ENCODE measurements around the gene ZNF546. TPM values are rescaled to one million over a fixed set of nuclear protein-coding genes. Genes with fewer than 3 reads are reported as not detected.

Gene ZNF546
- total RNA-seq, 4 donors from 2014 or later, result 4.2 to 13.3 (median 9.0) TPM

DNA sequence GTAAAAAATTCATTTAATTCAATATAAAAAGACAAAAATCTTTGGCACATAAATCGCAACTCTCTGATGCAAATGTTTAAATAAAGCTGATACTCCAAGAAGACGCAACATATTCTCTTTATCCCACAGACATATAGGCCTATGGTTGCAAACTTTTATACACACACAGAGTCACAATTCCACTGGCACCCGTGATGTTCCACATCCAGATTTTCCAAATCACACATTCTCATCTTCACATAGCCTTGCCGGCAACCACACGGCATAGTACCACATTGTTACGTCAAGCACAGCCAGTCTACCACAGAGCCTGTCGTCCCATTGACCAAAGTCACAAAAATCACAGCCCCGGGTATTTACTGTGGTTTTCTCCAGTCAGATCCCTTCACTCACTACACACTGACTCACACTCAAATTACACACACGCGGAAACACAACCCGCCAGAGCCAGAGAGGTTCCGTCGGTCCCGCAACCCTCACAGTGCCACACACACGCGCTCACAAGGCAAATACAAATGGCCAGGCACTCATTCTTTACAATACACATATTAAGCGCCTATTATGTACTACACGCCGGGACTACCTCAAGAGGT, 546 bp upstream of the ZNF546 start:
- Histone ChIP-seq H3K36me3 (peaks cover 0 to 25% (median 0%) of the 10 kb centered on the region in 3 donors), H3K27ac (peak overlapping the region; percentile 75 to 92 (median 90)), H3K4me1 (peaks cover 0 to 19% (median 0%) of the 10 kb centered on the region in 4 donors), H3K27me3 (no peaks in the 10 kb centered on the region), H3K4me3 (peak overlapping the region; percentile 42 to 90 (median 64)), H3K9me3 (peaks cover 0 to 11% (median 0%) of the 10 kb centered on the region in 4 donors)
- no peak for DNase-seq (ENCODE audit: low spot score in 2 of 2)
- TF ChIP-seq, protein P1, sequence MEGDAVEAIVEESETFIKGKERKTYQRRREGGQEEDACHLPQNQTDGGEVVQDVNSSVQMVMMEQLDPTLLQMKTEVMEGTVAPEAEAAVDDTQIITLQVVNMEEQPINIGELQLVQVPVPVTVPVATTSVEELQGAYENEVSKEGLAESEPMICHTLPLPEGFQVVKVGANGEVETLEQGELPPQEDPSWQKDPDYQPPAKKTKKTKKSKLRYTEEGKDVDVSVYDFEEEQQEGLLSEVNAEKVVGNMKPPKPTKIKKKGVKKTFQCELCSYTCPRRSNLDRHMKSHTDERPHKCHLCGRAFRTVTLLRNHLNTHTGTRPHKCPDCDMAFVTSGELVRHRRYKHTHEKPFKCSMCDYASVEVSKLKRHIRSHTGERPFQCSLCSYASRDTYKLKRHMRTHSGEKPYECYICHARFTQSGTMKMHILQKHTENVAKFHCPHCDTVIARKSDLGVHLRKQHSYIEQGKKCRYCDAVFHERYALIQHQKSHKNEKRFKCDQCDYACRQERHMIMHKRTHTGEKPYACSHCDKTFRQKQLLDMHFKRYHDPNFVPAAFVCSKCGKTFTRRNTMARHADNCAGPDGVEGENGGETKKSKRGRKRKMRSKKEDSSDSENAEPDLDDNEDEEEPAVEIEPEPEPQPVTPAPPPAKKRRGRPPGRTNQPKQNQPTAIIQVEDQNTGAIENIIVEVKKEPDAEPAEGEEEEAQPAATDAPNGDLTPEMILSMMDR (IDR thresholded peaks at IDR 0.05), result no peak
- WGBS, 2 donors, result 9% methylated on average over 19 of the region's 19 CpGs

DNA sequence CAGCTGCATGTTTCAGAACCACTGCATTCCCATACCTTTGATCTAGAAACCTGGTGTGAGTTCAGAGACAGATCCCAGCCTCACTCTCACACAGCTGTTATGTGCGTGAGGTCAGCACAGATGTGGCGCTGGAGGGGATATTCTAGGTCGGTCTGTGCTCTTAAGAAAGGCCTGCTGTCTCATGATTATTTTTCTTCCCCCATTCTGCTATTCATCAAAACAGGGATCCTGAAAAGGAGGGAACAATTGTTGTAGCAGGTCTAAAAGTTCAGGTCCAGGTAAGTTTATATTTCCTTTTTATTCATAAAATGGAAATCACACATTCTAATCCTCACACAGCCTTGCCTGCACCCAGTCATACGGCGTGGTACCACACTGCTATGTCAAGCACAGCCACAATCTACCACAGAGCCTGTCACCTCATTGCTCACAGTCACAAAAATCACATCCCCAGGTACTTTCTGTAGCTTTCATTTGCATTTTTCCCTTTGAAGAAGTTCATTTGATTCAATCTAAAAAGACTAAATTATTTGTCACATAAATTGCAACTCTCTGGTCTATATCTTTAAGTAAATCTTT, 867 bp downstream of the ZNF546 start:
- WGBS, 2 donors, result 70 to 73% methylated on average over 5 of the region's 5 CpGs
- Histone ChIP-seq H3K4me1 (peaks cover 0 to 19% (median 0%) of the 10 kb centered on the region in 4 donors), H3K36me3 (peaks cover 0 to 24% (median 0%) of the 10 kb centered on the region in 3 donors), H3K27ac (peak overlapping the region in 3 of 4 donors; percentile 88 to 92 (median 91)), H3K4me3 (peak overlapping the region; percentile 42 to 90 (median 64)), H3K9me3 (peaks cover 0 to 11% (median 0%) of the 10 kb centered on the region in 4 donors), H3K27me3 (no peaks in the 10 kb centered on the region)
- TF ChIP-seq, protein P1 (IDR thresholded peaks at IDR 0.05), result no peak
- TF ChIP-seq EP300 (IDR thresholded peaks at IDR 0.05), result no peak
- TF ChIP-seq POLR2A (IDR thresholded peaks at IDR 0.05), result no peak
- DNase-seq (ENCODE audit: low spot score in 2 of 2), result no peak

DNA sequence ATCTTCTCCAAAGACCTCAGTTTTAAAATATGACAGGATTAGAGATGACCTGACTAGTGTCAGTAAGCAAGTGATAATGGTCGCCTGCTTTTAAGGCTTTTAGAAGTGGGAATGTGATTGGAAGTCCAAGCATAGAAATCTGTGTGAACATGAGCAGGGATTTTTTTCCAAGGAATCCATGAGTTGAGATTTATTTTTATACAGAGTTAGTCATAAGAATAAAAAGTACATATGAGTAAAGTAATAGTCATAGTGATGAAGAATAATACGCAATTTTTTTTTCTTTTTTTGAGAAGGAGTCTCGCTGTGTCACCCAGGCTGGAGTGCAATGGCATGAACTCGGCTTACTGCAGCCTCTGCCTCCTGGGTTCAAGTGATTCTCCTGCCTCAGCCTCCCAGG, 1.6 kb downstream of the ZNF546 start:
- H3K4me1 ChIP-seq, result peaks cover 0 to 19% (median 0%) of the 10 kb centered on the region in 4 donors
- H3K27me3 ChIP-seq, result no peaks in the 10 kb centered on the region
- no peak for TF ChIP-seq EP300 (IDR thresholded peaks at IDR 0.05)
- TF ChIP-seq POLR2A (IDR thresholded peaks at IDR 0.05), result no peak
- TF ChIP-seq, protein P1 (IDR thresholded peaks at IDR 0.05), result no peak
- H3K36me3 ChIP-seq, result peaks cover 0 to 21% (median 0%) of the 10 kb centered on the region in 3 donors
- H3K9me3 ChIP-seq, result peaks cover 0 to 6% (median 0%) of the 10 kb centered on the region in 4 donors
- no peak overlapping the region for H3K4me3 ChIP-seq
- 94% methylated on average over 4 of the region's 4 CpGs for WGBS, 2 donors
- DNase-seq (ENCODE audit: low spot score in 2 of 2), result no peak
- no peak overlapping the region for H3K27ac ChIP-seq

DNA sequence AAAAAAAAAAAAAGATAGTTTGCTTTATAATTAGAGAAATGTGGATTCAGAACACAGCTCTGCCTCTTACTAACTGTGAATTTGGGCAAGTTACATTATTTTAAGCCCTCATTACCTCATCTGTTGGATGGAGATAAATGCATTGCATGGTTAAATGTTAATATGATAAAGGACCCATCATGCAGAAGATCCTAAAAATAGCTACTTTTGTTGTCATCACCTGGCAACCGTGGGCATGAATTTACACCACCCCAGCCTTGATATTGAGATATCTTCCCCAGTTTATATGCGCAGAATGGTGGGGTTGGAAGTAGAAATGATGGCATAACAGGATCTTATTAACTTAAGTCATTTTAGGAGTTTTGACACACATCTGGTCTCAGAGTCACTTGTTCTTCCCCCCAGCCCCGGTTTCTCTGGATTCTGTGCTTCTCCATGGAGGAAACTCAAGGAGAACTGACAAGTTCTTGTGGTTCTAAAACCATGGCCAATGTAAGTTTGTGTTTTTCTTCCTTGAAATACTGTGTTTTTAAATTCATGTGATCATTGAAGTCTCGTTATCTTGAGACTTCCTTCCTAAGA, 8.9 kb downstream of the ZNF546 start:
- Histone ChIP-seq H3K27ac (no peak overlapping the region), H3K36me3 (peaks cover 0 to 56% (median 10%) of the 10 kb centered on the region in 3 donors), H3K9me3 (peaks cover 0 to 17% (median 3%) of the 10 kb centered on the region in 4 donors), H3K4me1 (no peaks in the 10 kb centered on the region), H3K4me3 (no peak overlapping the region), H3K27me3 (no peaks in the 10 kb centered on the region)
- no peak for TF ChIP-seq POLR2A (IDR thresholded peaks at IDR 0.05)
- TF ChIP-seq, protein P1 (IDR thresholded peaks at IDR 0.05), result no peak
- TF ChIP-seq EP300 (IDR thresholded peaks at IDR 0.05), result no peak
- DNase-seq (ENCODE audit: low spot score in 2 of 2), result no peak
- WGBS, 2 donors, result 86 to 88% methylated on average over 4 of the region's 4 CpGs

DNA sequence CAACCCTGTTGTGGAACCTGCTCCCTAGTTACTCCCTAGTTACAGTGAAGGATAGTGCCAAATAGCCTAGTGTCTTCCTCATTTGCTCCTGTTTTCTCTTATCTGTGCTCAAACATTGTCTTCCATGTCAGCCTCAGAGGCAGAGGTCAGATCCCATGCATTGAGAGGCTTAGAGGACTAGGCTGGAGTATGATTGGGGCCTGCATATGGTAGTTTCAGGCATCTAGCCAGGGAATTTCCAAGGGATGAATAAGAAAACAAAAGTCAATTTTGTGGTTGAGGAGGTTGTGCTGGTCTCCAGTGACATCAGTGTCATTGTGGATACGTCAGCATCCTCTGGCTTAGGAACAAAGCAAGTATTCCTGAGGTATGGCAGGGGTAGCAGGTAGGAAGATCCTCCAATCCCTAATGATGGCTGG, 9.4 kb downstream of the ZNF546 start:
- H3K36me3 ChIP-seq, result peaks cover 0 to 61% (median 10%) of the 10 kb centered on the region in 3 donors
- H3K4me1 ChIP-seq, result no peaks in the 10 kb centered on the region
- no peaks in the 10 kb centered on the region for H3K27me3 ChIP-seq
- H3K27ac ChIP-seq, result no peak overlapping the region
- no peak overlapping the region for H3K4me3 ChIP-seq
- peaks cover 0 to 22% (median 3%) of the 10 kb centered on the region in 4 donors for H3K9me3 ChIP-seq
- DNase-seq (ENCODE audit: low spot score in 2 of 2), result no peak
- TF ChIP-seq EP300 (IDR thresholded peaks at IDR 0.05) (no peak), POLR2A (IDR thresholded peaks at IDR 0.05) (no peak)
- TF ChIP-seq, protein P1 (IDR thresholded peaks at IDR 0.05), result no peak
- WGBS, 2 donors, result 21 to 61% methylated on average over 1 of the region's 1 CpG

All from tibial nerve (tissue), 4 donors.